Breast epithelium (tissue), 3 donors: ENCODE data around the gene PPP2R3A.

Source experiments
- CTCF ChIP-seq, 3 donors: fragments of 450-650 bp; IDR thresholded peaks; one replicate each; pipeline ENCODE4 v1.5.1; 2016 to 2017; ENCODE audit warnings: antibody characterized with exemption in 3 of 3, mild to moderate bottlenecking in 3 of 3, moderate library complexity in 3 of 3
- POLR2A ChIP-seq: fragments of 450-650 bp; IDR thresholded peaks from one replicate; pipeline ENCODE4 v1.6.1; 2016; ENCODE audit warnings: antibody characterized with exemption, mild to moderate bottlenecking, moderate library complexity
- POLR2AphosphoS5 ChIP-seq, 3 donors: sonication (generic); formaldehyde crosslinking; IDR thresholded peaks; one replicate each; pipeline ENCODE4 v1.6.1; 2017; ENCODE audit warnings: antibody characterized with exemption in 3 of 3

GRCh38 chr3:136023264-136023978 is 57.9 kb downstream of the PPP2R3A start:
- TF ChIP-seq CTCF (IDR thresholded peaks at IDR 0.05) (no peak), POLR2AphosphoS5 (IDR thresholded peaks at IDR 0.05) (no peak), POLR2A (no peak)
